Activated naive CD8-positive, alpha-beta T cell treated with anti-CD3 and anti-CD28 coated beads, Interleukin-2, amount 50 U/mL, for 24 hours (primary cell): ENCODE data around the gene LSM3.

Source experiments
- ATAC-seq: fragments of 150-1000 bp; cut with Tn5 transposase; one replicate; pipeline ENCODE4 v1.10.0; 2021
- DNase-seq: peaks from one replicate; pipeline ENCODE4 v3.0.0; 2021
- H3K27ac Mint-ChIP-seq: one replicate; pipeline ENCODE4 v1.8.0; 2021; ENCODE audit warnings: mild to moderate bottlenecking, mixed read lengths
- H3K27me3 Mint-ChIP-seq: one replicate; pipeline ENCODE4 v1.8.0; 2021; ENCODE audit warnings: mixed read lengths
- H3K36me3 Mint-ChIP-seq: one replicate; pipeline ENCODE4 v1.8.0; 2021; ENCODE audit warnings: low read depth, mixed read lengths
- H3K4me1 Mint-ChIP-seq: one replicate; pipeline ENCODE4 v1.8.0; 2021; ENCODE audit warnings: mixed read lengths
- H3K4me3 Mint-ChIP-seq: one replicate; pipeline ENCODE4 v1.8.0; 2021; ENCODE audit warnings: mild to moderate bottlenecking, moderate library complexity, mixed read lengths
- H3K9me3 Mint-ChIP-seq: one replicate; pipeline ENCODE4 v1.8.0; 2021; ENCODE audit warnings: mixed read lengths

The LSM3 gene

DNA sequence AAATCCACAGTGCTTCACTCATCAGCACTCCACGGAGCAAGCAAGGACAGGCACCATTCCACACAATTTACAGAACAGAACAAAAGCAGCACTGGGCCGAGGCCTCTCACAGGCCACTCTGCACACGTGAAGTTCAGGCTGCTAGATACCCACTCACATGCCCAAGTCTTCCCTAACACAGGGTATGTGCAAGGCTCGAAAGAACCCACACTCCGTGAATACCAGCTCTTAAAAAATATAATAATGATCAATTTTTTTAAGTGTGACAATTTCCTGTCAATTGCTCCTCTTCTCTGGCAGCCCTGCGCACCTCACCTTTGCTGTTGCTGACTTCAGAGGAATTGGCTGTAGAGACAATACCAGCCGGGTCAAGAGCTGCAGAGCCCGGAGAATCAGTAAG is 19.2 kb upstream of the LSM3 start:
- Mint-ChIP-seq H3K9me3 (peaks cover 22% of the 10 kb centered on the region), H3K27ac (no peak overlapping the region)

DNA sequence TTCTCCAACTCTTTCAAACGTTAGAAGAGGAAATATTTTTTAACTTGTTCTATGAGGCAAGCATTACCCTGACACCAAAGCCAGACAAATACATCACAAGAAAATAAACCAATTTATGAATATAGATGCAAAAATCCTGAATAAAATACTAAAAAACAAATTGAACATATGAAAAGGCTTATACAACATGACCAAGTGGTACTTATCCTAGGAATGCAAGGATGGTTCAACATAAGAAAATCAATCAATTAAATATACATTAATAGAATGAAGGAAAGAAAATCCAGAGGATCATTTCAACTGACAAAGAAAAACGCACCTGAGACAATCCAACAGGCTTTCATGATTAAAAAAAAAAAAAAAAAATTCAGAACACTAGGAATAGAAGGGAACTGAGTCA is 17.3 kb upstream of the LSM3 start:
- no peaks in the 10 kb centered on the region for H3K27me3 Mint-ChIP-seq
- H3K4me3 Mint-ChIP-seq: no peak overlapping the region
- DNase-seq (no peak), ATAC-seq (no peak)
- peaks cover 22% of the 10 kb centered on the region for H3K9me3 Mint-ChIP-seq
- H3K4me1 Mint-ChIP-seq: peaks cover 5% of the 10 kb centered on the region
- H3K36me3 Mint-ChIP-seq: peaks cover 77% of the 10 kb centered on the region
- H3K27ac Mint-ChIP-seq: no peak overlapping the region

More for the DNA sequence above, 19.2 kb upstream of the LSM3 start:
- H3K27me3 Mint-ChIP-seq: no peaks in the 10 kb centered on the region
- H3K36me3 Mint-ChIP-seq: peaks cover 77% of the 10 kb centered on the region
- H3K4me1 Mint-ChIP-seq: peaks cover 9% of the 10 kb centered on the region
- ATAC-seq: no peak
- DNase-seq: no peak
- no peak overlapping the region for H3K4me3 Mint-ChIP-seq

GRCh38 chr3:14162178-14162577 is 16.4 kb upstream of the LSM3 start:
- Mint-ChIP-seq H3K4me3 (no peak overlapping the region), H3K9me3 (peaks cover 22% of the 10 kb centered on the region), H3K27me3 (no peaks in the 10 kb centered on the region), H3K4me1 (peaks cover 1% of the 10 kb centered on the region), H3K36me3 (peaks cover 79% of the 10 kb centered on the region), H3K27ac (no peak overlapping the region)
- DNase-seq: no peak
- ATAC-seq: no peak

DNA sequence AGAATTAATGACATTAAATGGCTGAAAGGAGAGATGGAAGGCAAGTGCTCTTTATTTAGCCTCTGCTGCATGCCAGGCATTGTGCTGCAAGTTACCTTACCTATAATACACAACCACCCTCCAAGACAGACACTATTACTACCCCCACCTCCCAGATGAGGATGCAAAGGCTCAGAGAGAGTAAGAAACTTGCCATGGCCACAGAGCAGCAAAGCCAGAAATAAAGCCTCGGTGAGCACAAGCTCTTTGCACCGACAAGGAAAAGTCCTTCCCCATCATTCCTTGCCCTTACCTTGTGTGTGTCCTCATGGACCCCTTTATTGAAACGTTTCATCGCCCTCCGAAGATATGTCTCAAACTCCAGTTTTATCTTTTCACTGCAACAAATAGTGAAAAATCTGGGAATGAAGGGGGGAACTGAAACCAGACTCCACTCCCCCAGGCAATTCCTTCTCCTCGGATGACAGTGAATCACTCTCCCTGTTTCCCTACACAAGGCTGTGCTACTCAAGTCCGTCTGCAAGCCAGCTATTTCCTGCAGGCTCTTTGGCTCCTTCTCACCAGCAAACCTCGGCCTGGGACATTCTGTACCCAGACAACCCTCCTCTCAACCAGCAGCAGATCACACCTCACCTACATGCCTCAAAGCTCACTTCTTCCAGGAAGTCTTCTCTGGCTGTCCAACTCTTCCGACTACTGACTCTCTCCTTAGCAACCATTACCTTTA is 11.6 kb upstream of the LSM3 start:
- Mint-ChIP-seq H3K36me3 (peaks cover 74% of the 10 kb centered on the region), H3K9me3 (peaks cover 16% of the 10 kb centered on the region), H3K27me3 (no peaks in the 10 kb centered on the region), H3K4me3 (no peak overlapping the region), H3K27ac (no peak overlapping the region), H3K4me1 (peaks cover 13% of the 10 kb centered on the region)
- DNase-seq (no peak), ATAC-seq (no peak)

DNA sequence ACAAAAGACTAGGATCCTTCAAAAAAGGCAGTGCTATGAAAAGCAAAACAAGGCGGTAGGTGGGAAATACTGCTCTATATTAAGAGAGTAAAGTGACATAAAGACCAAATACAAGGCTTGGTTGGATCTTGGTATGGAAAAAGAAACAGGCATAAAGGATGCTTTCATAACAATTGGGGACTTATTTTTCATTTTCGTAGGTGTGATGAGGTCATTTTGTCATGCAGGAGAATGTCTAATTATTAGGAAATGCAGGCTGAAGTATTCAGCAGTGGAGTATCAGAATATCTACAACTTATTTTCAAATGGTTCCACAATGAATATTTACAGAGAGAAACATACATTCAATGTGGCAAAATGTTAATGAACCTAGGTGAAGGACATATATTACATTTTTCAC is 9.2 kb upstream of the LSM3 start:
- no peak overlapping the region for H3K4me3 Mint-ChIP-seq
- DNase-seq: no peak
- no peak overlapping the region for H3K27ac Mint-ChIP-seq
- no peaks in the 10 kb centered on the region for H3K27me3 Mint-ChIP-seq
- H3K36me3 Mint-ChIP-seq: peaks cover 62% of the 10 kb centered on the region
- H3K4me1 Mint-ChIP-seq: peaks cover 23% of the 10 kb centered on the region
- no peak for ATAC-seq
- no peaks in the 10 kb centered on the region for H3K9me3 Mint-ChIP-seq

DNA sequence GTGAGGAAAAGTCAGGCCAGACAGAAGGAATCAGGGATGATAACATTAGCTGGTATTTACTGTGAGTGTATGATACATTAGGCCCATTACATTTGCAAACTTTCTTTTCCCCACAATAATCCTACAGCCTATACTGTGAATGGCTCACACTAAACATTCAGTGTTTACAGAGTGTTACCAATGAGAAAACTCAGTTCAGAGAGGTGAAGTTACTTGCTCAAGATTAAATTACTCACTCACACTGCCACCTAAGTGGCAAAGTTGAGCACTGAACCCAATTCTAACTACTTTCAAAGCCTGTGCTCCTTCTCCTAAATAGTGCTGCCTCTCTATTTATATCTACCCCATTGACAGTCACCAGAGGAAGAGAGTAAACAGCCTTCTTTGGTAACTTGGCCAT is 8.7 kb upstream of the LSM3 start:
- Mint-ChIP-seq H3K27me3 (no peaks in the 10 kb centered on the region), H3K27ac (no peak overlapping the region), H3K4me3 (no peak overlapping the region), H3K36me3 (peaks cover 58% of the 10 kb centered on the region), H3K9me3 (no peaks in the 10 kb centered on the region), H3K4me1 (peaks cover 26% of the 10 kb centered on the region)
- DNase-seq (no peak), ATAC-seq (no peak)

GRCh38 chr3:14170531-14171159 is 8.0 kb upstream of the LSM3 start:
- Mint-ChIP-seq H3K9me3 (no peaks in the 10 kb centered on the region), H3K36me3 (peaks cover 55% of the 10 kb centered on the region), H3K4me1 (peaks cover 34% of the 10 kb centered on the region), H3K27ac (peak overlapping the region; percentile 46), H3K27me3 (no peaks in the 10 kb centered on the region), H3K4me3 (no peak overlapping the region)
- DNase-seq: no peak
- ATAC-seq: no peak

GRCh38 chr3:14172496-14172895 is 6.1 kb upstream of the LSM3 start:
- no peak for ATAC-seq
- no peaks in the 10 kb centered on the region for H3K27me3 Mint-ChIP-seq
- H3K4me1 Mint-ChIP-seq: peaks cover 51% of the 10 kb centered on the region
- no peak overlapping the region for H3K27ac Mint-ChIP-seq
- peaks cover 45% of the 10 kb centered on the region for H3K36me3 Mint-ChIP-seq
- no peaks in the 10 kb centered on the region for H3K9me3 Mint-ChIP-seq
- H3K4me3 Mint-ChIP-seq: no peak overlapping the region
- no peak for DNase-seq

DNA sequence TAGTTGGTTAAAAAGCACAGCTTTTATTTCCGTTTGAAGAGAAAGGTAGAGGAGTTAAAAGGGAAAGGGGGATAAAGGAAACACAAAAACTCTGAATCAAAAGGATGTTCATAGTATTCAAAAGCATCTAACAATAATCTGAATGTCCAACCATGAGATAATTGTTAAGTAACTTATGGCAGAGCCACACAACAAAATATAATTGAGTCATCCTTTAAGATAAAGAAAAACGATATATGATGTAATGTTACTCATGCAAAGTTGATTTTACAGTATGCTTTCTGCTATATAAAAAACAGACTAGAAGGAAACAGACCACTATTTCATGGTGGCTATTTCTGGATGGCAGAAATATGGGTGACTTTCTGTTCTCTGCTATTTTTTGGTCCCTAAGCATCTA is 4.1 kb upstream of the LSM3 start:
- H3K27ac Mint-ChIP-seq: no peak overlapping the region
- peaks cover 32% of the 10 kb centered on the region for H3K36me3 Mint-ChIP-seq
- no peaks in the 10 kb centered on the region for H3K27me3 Mint-ChIP-seq
- H3K4me1 Mint-ChIP-seq: peaks cover 65% of the 10 kb centered on the region
- no peak for DNase-seq
- H3K4me3 Mint-ChIP-seq: no peak overlapping the region
- ATAC-seq: no peak
- H3K9me3 Mint-ChIP-seq: no peaks in the 10 kb centered on the region

DNA sequence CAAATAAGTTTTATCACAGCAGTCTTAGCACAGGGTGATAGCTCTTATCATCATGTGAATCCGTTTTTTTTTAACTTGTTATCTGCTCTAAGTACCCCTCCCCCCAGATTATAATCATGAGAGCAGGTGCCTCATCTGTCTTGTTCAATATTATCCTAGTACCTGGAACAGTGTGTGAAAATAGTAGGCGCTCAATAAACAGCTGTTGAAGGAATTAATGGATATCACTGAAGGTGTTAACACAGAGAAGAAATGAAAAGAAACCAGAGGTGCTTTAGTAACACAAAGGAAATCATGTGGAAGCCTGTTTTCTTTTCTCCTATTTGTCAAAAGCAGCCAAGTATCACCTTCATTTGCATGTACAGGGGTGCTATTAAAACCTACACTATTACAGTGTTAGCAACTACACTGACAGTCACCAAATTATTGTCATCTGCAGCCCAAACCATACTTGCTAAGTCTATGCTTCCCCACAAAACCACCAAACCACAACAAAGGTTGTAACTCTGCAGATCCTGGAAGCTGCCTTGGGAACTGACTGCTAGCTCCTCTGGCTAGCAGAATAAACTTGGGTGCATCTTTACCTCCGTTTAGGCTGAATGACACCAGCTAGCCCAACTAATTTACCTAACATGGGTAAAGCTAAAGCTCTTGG is 3.1 kb upstream of the LSM3 start:
- Mint-ChIP-seq H3K4me3 (peak overlapping the region; percentile 19), H3K27ac (no peak overlapping the region), H3K9me3 (no peaks in the 10 kb centered on the region), H3K36me3 (peaks cover 23% of the 10 kb centered on the region), H3K27me3 (no peaks in the 10 kb centered on the region), H3K4me1 (peaks cover 64% of the 10 kb centered on the region)
- ATAC-seq (peak; percentile 62), DNase-seq (peak; percentile 22)

- ATAC-seq: peak; percentile 3
- no peaks in the 10 kb centered on the region for H3K27me3 Mint-ChIP-seq
- H3K27ac Mint-ChIP-seq: peak overlapping the region; percentile 93
- no peak for DNase-seq
- no peaks in the 10 kb centered on the region for H3K9me3 Mint-ChIP-seq
- peaks cover 16% of the 10 kb centered on the region for H3K36me3 Mint-ChIP-seq
- peaks cover 69% of the 10 kb centered on the region for H3K4me1 Mint-ChIP-seq
- H3K4me3 Mint-ChIP-seq: peak overlapping the region; percentile 93
Observed at GRCh38 chr3:14177580-14178246, 904 bp upstream of the LSM3 start.

DNA sequence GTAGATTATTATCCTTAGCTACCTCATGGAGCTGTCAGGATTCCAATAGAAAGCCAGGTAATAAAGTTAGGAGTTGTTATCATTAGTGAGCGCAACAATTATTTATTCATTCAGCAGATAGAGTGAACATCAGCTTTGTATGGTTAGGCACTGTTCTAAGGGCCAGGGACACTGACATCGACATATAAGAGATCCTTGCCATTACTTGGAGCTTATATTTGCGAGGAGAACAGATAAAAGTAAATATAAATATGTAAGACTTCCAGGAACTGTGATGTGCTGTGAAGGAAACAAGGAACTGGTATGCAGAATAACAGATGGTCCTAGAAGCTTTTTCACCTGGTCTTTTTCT is 473 bp downstream of the LSM3 start:
- DNase-seq: no peak
- peaks cover 68% of the 10 kb centered on the region for H3K4me1 Mint-ChIP-seq
- no peaks in the 10 kb centered on the region for H3K9me3 Mint-ChIP-seq
- H3K27me3 Mint-ChIP-seq: no peaks in the 10 kb centered on the region
- peak overlapping the region; percentile 93 for H3K4me3 Mint-ChIP-seq
- peak overlapping the region; percentile 93 for H3K27ac Mint-ChIP-seq
- ATAC-seq: no peak
- peaks cover 22% of the 10 kb centered on the region for H3K36me3 Mint-ChIP-seq

DNA sequence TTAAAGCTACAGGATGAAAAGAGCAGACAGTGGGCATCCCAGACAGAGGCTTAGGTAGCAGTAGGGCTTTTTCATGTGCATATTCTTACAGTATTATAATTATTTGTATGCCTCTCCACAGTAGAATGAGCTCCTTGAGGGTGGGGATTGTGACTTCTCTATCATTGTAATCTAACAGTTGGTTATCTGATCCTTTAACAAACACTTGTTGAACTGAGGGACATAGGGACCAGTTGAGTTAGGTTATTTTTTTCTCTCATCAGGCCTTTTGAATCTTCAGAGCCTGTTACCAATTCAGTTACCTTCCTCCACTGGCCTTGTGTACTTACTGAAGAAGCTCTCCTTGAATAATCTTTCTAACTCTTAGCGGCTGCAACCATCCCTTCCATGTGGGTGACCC is 1.2 kb downstream of the LSM3 start:
- H3K4me3 Mint-ChIP-seq: peak overlapping the region; percentile 93
- H3K27me3 Mint-ChIP-seq: no peaks in the 10 kb centered on the region
- H3K27ac Mint-ChIP-seq: peak overlapping the region; percentile 93
- peaks cover 62% of the 10 kb centered on the region for H3K4me1 Mint-ChIP-seq
- H3K36me3 Mint-ChIP-seq: peaks cover 23% of the 10 kb centered on the region
- H3K9me3 Mint-ChIP-seq: no peaks in the 10 kb centered on the region
- DNase-seq (no peak), ATAC-seq (no peak)

DNA sequence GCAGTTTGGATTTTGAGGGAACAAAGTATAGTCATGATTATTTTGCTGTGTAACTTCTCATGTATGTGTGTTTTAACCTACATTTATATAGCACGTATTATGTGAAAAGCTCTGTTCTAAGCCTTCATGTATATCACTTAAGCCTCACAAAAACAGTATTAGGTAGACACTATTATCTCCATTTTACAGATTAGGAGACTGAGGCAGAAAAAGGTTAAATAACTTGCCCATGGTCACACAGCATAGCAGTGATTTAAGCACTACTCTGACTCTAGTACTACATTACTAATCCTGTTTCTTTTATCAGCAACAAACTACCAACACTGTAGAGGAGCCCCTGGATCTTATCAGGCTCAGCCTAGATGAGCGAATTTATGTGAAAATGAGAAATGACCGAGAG is 2.6 kb downstream of the LSM3 start:
- DNase-seq: no peak
- H3K27me3 Mint-ChIP-seq: no peaks in the 10 kb centered on the region
- H3K4me3 Mint-ChIP-seq: no peak overlapping the region
- peaks cover 49% of the 10 kb centered on the region for H3K4me1 Mint-ChIP-seq
- H3K27ac Mint-ChIP-seq: no peak overlapping the region
- no peaks in the 10 kb centered on the region for H3K9me3 Mint-ChIP-seq
- peaks cover 30% of the 10 kb centered on the region for H3K36me3 Mint-ChIP-seq
- no peak for ATAC-seq
